ENCODE measurements around the gene TNFSF12. TPM values are rescaled to one million over a fixed set of nuclear protein-coding genes. Genes with fewer than 3 reads are reported as not detected.

TNFSF12 gene
- total RNA-seq, 1 experiment from 2014 or later, result 8.1 TPM

- TF ChIP-seq JAZF1 (CRISPR knock-in tag; IDR thresholded peaks at IDR 0.05) (no peak), MXD4 (CRISPR knock-in tag; IDR thresholded peaks at IDR 0.05; ENCODE audit: borderline replicate concordance) (no peak), ATF6 (CRISPR knock-in tag; IDR thresholded peaks at IDR 0.05) (no peak), GABPB1 (CRISPR knock-in tag; IDR thresholded peaks at IDR 0.05) (no peak), TEAD4 (CRISPR knock-in tag; IDR thresholded peaks at IDR 0.05) (no peak), E2F1 (CRISPR knock-in tag; IDR thresholded peaks at IDR 0.05) (no peak), ATF2 (CRISPR knock-in tag; IDR thresholded peaks at IDR 0.05; ENCODE audit: borderline replicate concordance, low read depth) (no peak), EMX1 (CRISPR knock-in tag; IDR thresholded peaks at IDR 0.05) (no peak), AR (CRISPR knock-in tag; IDR thresholded peaks at IDR 0.05) (no peak), AFF4 (CRISPR knock-in tag; IDR thresholded peaks at IDR 0.05; ENCODE audit: borderline replicate concordance) (no peak), HMGXB4 (CRISPR knock-in tag; IDR thresholded peaks at IDR 0.05) (peak; percentile 94; the same call in 1 of the 2 replicates), NFATC4 (CRISPR knock-in tag; IDR thresholded peaks at IDR 0.05) (no peak), FOXP1 (CRISPR knock-in tag; IDR thresholded peaks at IDR 0.05; ENCODE audit: borderline replicate concordance) (no peak), ZSCAN18 (CRISPR knock-in tag; IDR thresholded peaks at IDR 0.05) (no peak), SOX15 (CRISPR knock-in tag; IDR thresholded peaks at IDR 0.05) (no peak), USF2 (CRISPR knock-in tag; IDR thresholded peaks at IDR 0.05) (no peak), ARID4B (CRISPR knock-in tag; IDR thresholded peaks at IDR 0.05; ENCODE audit: borderline replicate concordance) (peak; percentile 9; the same call in 1 of the 2 replicates)
These were observed 40.5 kb downstream of the TNFSF12 start (continued) for GRCh38 chr17:7589204-7589868.

Measured in WTC11 (cell line).